Endodermal cell (in vitro differentiated cells): Measurements from ENCODE around the gene KTN1. TPM values are rescaled to one million over a fixed set of nuclear protein-coding genes. Genes with fewer than 3 reads are reported as not detected.

Experiments
- DNase-seq: peaks from one replicate; pipeline ENCODE4 v3.0.0-alpha.2; 2017
- H3K27ac ChIP-seq: 2 replicates; pipeline ENCODE4 v1.5.1; 2013; ENCODE audit warnings: mild to moderate bottlenecking, low read depth, low read length, moderate library complexity
- H3K27me3 ChIP-seq: 2 replicates; pipeline ENCODE4 v1.6.1; 2013; ENCODE audit warnings: mild to moderate bottlenecking, low read length, moderate library complexity; ENCODE audit not compliant: insufficient read depth, control insufficient read depth, poor library complexity, severe bottlenecking
- H3K36me3 ChIP-seq: 2 replicates; pipeline ENCODE4 v1.7.0; 2013; ENCODE audit warnings: mild to moderate bottlenecking, low read length, moderate library complexity; ENCODE audit not compliant: control insufficient read depth, insufficient read depth
- H3K4me1 ChIP-seq: one replicate; pipeline ENCODE4 v1.7.0; 2013; ENCODE audit warnings: low read length; ENCODE audit not compliant: control insufficient read depth, insufficient read depth
- H3K4me3 ChIP-seq: 2 replicates; pipeline ENCODE4 v1.5.1; 2013; ENCODE audit warnings: mild to moderate bottlenecking, low read length, moderate library complexity
- H3K9ac ChIP-seq: 2 replicates; pipeline ENCODE4 v1.6.1; 2013; ENCODE audit warnings: mild to moderate bottlenecking, low read length, moderate library complexity; ENCODE audit not compliant: poor library complexity, severe bottlenecking; ENCODE audit errors: extremely low read depth
- H3K9me3 ChIP-seq: 2 replicates; pipeline ENCODE4 v1.6.1; 2013; ENCODE audit warnings: mild to moderate bottlenecking, low read length, moderate library complexity; ENCODE audit not compliant: control insufficient read depth
- H3K27ac Mint-ChIP-seq: 2 replicates; pipeline ENCODE4 v1.8.0; 2020; ENCODE audit warnings: mixed read lengths
- H3K27me3 Mint-ChIP-seq: 2 replicates; pipeline ENCODE4 v1.8.0; 2021; ENCODE audit warnings: mild to moderate bottlenecking, mixed read lengths; ENCODE audit not compliant: insufficient read depth
- H3K36me3 Mint-ChIP-seq: 2 replicates; pipeline ENCODE4 v1.8.0; 2020; ENCODE audit warnings: low read depth, mixed read lengths
- H3K4me1 Mint-ChIP-seq: 2 replicates; pipeline ENCODE4 v1.8.0; 2020; ENCODE audit warnings: mixed read lengths
- H3K4me3 Mint-ChIP-seq: 2 replicates; pipeline ENCODE4 v1.8.0; 2020; ENCODE audit warnings: mild to moderate bottlenecking, moderate library complexity, mixed read lengths
- H3K9me3 Mint-ChIP-seq: 2 replicates; pipeline ENCODE4 v1.8.0; 2020; ENCODE audit warnings: mild to moderate bottlenecking, mixed read lengths
- WGBS, 2 experiments: methylation state at CpG; one replicate each; pipeline versions ENCODE4 v1.1.5 to v1.1.7; 2013; ENCODE audit warnings: missing lambda C conversion rate in 2 of 2, mixed read lengths in 1 of 2; ENCODE audit not compliant: insufficient coverage in 1 of 2, insufficient read length in 1 of 2; 5-methylcytosine and 5-hydroxymethylcytosine counted together
- total RNA-seq, 2 donors: library from RNA; stranded (reverse); fragmentation: NEBNext Ultra II Directional in 1 of 2; extraction: Animal tissue kit (Norgen Biotek cat#: 25700) in 1 of 2; gene quantifications; 2 replicates in 1 of 2; 3 replicates in 1 of 2; pipeline ENCODE4 v1.2.1, GENCODE V29; 2021
- TF ChIP-seq, protein P1 (sequence below): fragments of 200-600 bp; sonication (generic); conservative IDR thresholded peaks from 2 replicates; pipeline ENCODE4 v1.5.0; 2021; ENCODE audit warnings: antibody characterized with exemption, mild to moderate bottlenecking

KTN1 gene
- total RNA-seq, 2 donors from 2014 or later = 215 to 239 TPM

DNA sequence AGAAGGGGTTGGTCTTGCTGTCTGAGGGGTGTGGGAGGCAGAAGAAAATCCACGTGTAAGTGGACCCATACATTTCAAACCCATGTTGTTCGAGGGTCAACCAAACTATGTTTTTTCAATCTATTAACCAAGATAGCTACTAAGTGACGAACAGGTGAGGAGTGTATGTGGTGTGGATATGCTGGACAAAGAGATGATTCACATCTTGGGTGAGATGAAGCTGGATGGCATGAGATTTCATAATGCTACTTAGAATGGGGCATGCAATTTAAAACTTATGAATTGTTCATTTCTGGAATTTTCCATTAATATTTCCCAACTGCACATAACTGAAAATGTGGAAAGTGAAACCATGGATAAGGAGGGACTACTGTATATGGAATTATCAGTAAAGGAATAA is 17.9 kb upstream of the KTN1 start:
- no peaks in the 10 kb centered on the region for H3K36me3 Mint-ChIP-seq
- no peaks in the 10 kb centered on the region for H3K27me3 ChIP-seq
- TF ChIP-seq, protein P1, sequence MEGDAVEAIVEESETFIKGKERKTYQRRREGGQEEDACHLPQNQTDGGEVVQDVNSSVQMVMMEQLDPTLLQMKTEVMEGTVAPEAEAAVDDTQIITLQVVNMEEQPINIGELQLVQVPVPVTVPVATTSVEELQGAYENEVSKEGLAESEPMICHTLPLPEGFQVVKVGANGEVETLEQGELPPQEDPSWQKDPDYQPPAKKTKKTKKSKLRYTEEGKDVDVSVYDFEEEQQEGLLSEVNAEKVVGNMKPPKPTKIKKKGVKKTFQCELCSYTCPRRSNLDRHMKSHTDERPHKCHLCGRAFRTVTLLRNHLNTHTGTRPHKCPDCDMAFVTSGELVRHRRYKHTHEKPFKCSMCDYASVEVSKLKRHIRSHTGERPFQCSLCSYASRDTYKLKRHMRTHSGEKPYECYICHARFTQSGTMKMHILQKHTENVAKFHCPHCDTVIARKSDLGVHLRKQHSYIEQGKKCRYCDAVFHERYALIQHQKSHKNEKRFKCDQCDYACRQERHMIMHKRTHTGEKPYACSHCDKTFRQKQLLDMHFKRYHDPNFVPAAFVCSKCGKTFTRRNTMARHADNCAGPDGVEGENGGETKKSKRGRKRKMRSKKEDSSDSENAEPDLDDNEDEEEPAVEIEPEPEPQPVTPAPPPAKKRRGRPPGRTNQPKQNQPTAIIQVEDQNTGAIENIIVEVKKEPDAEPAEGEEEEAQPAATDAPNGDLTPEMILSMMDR = no peak
- no peak overlapping the region for H3K27ac ChIP-seq
- H3K4me3 Mint-ChIP-seq = no peak overlapping the region
- no peak overlapping the region for H3K4me3 ChIP-seq
- no peaks in the 10 kb centered on the region for H3K4me1 Mint-ChIP-seq
- no peaks in the 10 kb centered on the region for H3K27me3 Mint-ChIP-seq
- no peaks in the 10 kb centered on the region for H3K36me3 ChIP-seq
- no peaks in the 10 kb centered on the region for H3K9me3 Mint-ChIP-seq
- 100% methylated on average over 3 of the region's 3 CpGs; no CpG with 5 or more reads in 1 of the 2 experiments for WGBS, 2 experiments
- no peaks in the 10 kb centered on the region for H3K4me1 ChIP-seq
- no peak for DNase-seq
- no peak overlapping the region for H3K27ac Mint-ChIP-seq
- no peak overlapping the region for H3K9ac ChIP-seq
- H3K9me3 ChIP-seq = no peaks in the 10 kb centered on the region

DNA sequence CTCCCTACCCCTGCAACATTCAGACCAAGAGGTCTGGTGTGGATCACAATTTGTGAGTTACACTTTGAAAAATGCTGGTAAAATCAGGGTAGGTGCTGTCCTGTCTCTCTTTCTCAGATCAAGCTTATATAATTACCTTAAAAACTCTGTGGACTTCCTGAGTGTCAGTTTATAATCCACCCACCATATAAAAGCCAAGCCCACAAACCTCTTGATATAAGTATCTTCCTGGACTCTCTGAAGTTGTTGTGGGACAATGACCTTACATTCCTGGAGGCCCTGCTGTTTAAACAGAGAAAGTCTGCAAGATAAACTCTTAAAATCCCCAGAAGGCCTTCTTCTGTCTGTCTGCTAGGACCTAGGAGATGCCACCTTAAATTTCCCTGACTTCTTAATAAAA is 11.4 kb upstream of the KTN1 start:
- Mint-ChIP-seq H3K36me3 (no peaks in the 10 kb centered on the region), H3K9me3 (no peaks in the 10 kb centered on the region), H3K27ac (peak overlapping the region; percentile 74), H3K27me3 (no peaks in the 10 kb centered on the region), H3K4me1 (peaks cover 30% of the 10 kb centered on the region), H3K4me3 (peak overlapping the region; percentile 11)
- peak overlapping the region; percentile 64 for H3K4me3 ChIP-seq
- H3K27ac ChIP-seq = no peak overlapping the region
- H3K9ac ChIP-seq = no peak overlapping the region
- H3K9me3 ChIP-seq = no peaks in the 10 kb centered on the region
- TF ChIP-seq, protein P1 = no peak
- no peaks in the 10 kb centered on the region for H3K36me3 ChIP-seq
- no peak for DNase-seq
- peaks cover 8% of the 10 kb centered on the region for H3K4me1 ChIP-seq
- H3K27me3 ChIP-seq = no peaks in the 10 kb centered on the region

DNA sequence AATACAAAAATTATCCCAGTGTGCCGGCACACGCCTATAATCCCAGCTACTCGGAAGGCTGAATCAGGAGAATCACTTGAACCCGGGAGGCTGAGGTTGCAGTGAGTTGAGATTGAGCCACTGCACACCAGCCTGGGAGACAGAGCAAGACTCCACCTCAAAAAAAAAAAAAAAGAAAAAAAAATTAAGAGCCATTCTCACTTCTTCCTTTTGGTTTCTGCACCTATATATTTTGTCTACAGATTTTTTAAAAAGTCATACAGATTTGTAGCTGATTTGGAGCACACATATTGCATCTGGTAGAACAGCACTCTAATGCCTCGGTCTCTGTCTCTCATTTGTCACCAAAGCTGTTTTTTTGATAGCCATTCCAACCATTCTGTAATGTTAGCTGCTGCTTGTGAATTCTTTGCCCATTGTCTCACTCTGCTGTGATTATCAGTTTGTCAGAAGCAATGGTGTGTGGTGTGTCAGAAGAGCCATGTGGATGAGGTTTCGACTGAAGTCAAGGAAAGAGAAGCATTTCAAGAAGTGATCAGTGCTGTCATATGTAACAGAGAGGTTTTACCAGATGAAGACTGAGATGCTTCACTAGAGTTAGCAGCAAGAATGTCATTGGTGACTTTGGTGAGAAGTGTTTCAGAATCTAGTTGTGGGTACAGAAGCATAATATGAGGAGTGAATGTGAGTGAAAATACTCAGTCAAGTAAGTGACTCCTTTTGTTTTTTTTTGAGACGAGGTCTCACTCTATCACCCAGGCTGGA is 8.7 kb upstream of the KTN1 start:
- H3K9me3 Mint-ChIP-seq = no peaks in the 10 kb centered on the region
- Histone ChIP-seq H3K27ac (no peak overlapping the region), H3K4me3 (no peak overlapping the region), H3K36me3 (no peaks in the 10 kb centered on the region), H3K9ac (no peak overlapping the region), H3K4me1 (peaks cover 8% of the 10 kb centered on the region), H3K27me3 (no peaks in the 10 kb centered on the region), H3K9me3 (no peaks in the 10 kb centered on the region)
- no peak overlapping the region for H3K4me3 Mint-ChIP-seq
- no peaks in the 10 kb centered on the region for H3K36me3 Mint-ChIP-seq
- TF ChIP-seq, protein P1 = no peak
- DNase-seq = no peak
- 92 to 95% methylated on average over 5 to 7 of the region's 7 CpGs for WGBS, 2 experiments
- H3K4me1 Mint-ChIP-seq = peaks cover 30% of the 10 kb centered on the region
- H3K27me3 Mint-ChIP-seq = no peaks in the 10 kb centered on the region
- no peak overlapping the region for H3K27ac Mint-ChIP-seq
